Keratinocyte (primary cell): ENCODE results near the gene GRM2. TPM values are rescaled to one million over a fixed set of nuclear protein-coding genes. Genes with fewer than 3 reads are reported as not detected.

ENCODE experiments used
- DNase-seq: peaks from one replicate; pipeline ENCODE4 v3.0.0-alpha.2; 2011; ENCODE audit warnings: low read depth, missing footprints, low spot score
- FAIRE-seq: peaks from 2 replicates; lab custom pipeline; 2011; peaks lifted over from hg19 to GRCh38; lab: Jason Lieb, UNC
- H2AFZ ChIP-seq: 2 replicates; pipeline ENCODE4 v1.6.0; 2012; ENCODE audit warnings: low read length, control low read depth, inconsistent platforms; ENCODE audit not compliant: control insufficient read depth
- H3K27ac ChIP-seq: 2 replicates; pipeline ENCODE4 v1.5.1; 2011; ENCODE audit warnings: low read length; ENCODE audit not compliant: control insufficient read depth, insufficient read depth
- H3K27me3 ChIP-seq: 3 replicates; pipeline ENCODE4 v1.6.0; 2011; ENCODE audit warnings: low read length; ENCODE audit not compliant: control insufficient read depth, insufficient read depth; ENCODE audit errors: extremely low read depth
- H3K36me3 ChIP-seq, 2 experiments: 2 replicates in 1 of 2; 3 replicates in 1 of 2; pipeline ENCODE4 v1.5.1; 2011; ENCODE audit warnings: low read length in 2 of 2, mild to moderate bottlenecking in 1 of 2; ENCODE audit not compliant: control insufficient read depth in 2 of 2, insufficient read depth in 2 of 2; ENCODE audit errors: extremely low read depth in 1 of 2
- H3K4me1 ChIP-seq: 3 replicates; pipeline ENCODE4 v1.5.1; 2011; ENCODE audit warnings: low read length; ENCODE audit not compliant: control insufficient read depth, insufficient read depth; ENCODE audit errors: extremely low read depth
- H3K4me2 ChIP-seq: 3 replicates; pipeline ENCODE4 v1.6.0; 2011; ENCODE audit warnings: low read depth, low read length; ENCODE audit not compliant: control insufficient read depth, insufficient read depth; ENCODE audit errors: extremely low read depth
- H3K4me3 ChIP-seq, 3 experiments: fragments of 200-600 bp in 1 of 3; sonication (generic) in 1 of 3; 2 replicates in 2 of 3; 3 replicates in 1 of 3; pipeline ENCODE4 v1.5.1; 2011 to 2016; ENCODE audit warnings: low read length in 3 of 3, mild to moderate bottlenecking in 3 of 3, control low read depth in 2 of 3, inconsistent platforms in 1 of 3, low read depth in 1 of 3, mixed read lengths in 1 of 3, mixed run types in 1 of 3, moderate library complexity in 1 of 3; ENCODE audit not compliant: control insufficient read depth in 2 of 3, insufficient read depth in 2 of 3; ENCODE audit errors: extremely low read depth in 1 of 3
- H3K79me2 ChIP-seq: 2 replicates; pipeline ENCODE4 v1.6.0; 2012; ENCODE audit warnings: low read length; ENCODE audit not compliant: control insufficient read depth, insufficient read depth
- H3K9ac ChIP-seq: 3 replicates; pipeline ENCODE4 v1.6.0; 2011; ENCODE audit warnings: low read length; ENCODE audit not compliant: control insufficient read depth, insufficient read depth; ENCODE audit errors: extremely low read depth
- H3K9me1 ChIP-seq: 3 replicates; pipeline ENCODE4 v1.6.0; 2011; ENCODE audit warnings: low read length; ENCODE audit not compliant: control insufficient read depth, insufficient read depth; ENCODE audit errors: extremely low read depth
- H3K9me3 ChIP-seq: 2 replicates; pipeline ENCODE4 v1.5.1; 2012; ENCODE audit warnings: low read depth, low read length; ENCODE audit not compliant: control insufficient read depth
- H4K20me1 ChIP-seq: 3 replicates; pipeline ENCODE4 v1.6.0; 2011; ENCODE audit warnings: low read length; ENCODE audit not compliant: control insufficient read depth, insufficient read depth; ENCODE audit errors: extremely low read depth
- CTCF ChIP-seq, 3 experiments: IDR thresholded peaks in 1 of 3; conservative IDR thresholded peaks in 1 of 3; optimal IDR thresholded peaks in 1 of 3; 2 replicates in 2 of 3; 3 replicates in 1 of 3; pipeline versions ENCODE3 to v1.5.1; 2011; ENCODE audit warnings: low read length in 3 of 3, mild to moderate bottlenecking in 3 of 3, moderate library complexity in 2 of 3, control low read depth in 1 of 3, inconsistent platforms in 1 of 3; ENCODE audit not compliant: insufficient read depth in 2 of 3; ENCODE audit errors: extremely low read depth in 1 of 3
- EZH2 ChIP-seq: IDR thresholded peaks from one replicate; pipeline ENCODE4 v1.6.1; 2012; ENCODE audit warnings: inconsistent platforms, mild to moderate bottlenecking, low read length, moderate library complexity
- dilution Hi-C: fragments of 300-500 bp; cut with MboI; formaldehyde crosslinking; loops from one replicate; pipeline ENCODE4 v1.7.0; 2020; ENCODE audit warnings: low sequenced_read_pairs; ENCODE audit not compliant: extremely low pct_ligation_motif_present
- polyA plus RNA-seq, 5 experiments: library from polyadenylated mRNA; depleted of rRNA in 3 of 5; stranded (reverse) in 3 of 5; stranded (forward) in 1 of 5; unstranded in 1 of 5; fragments of >200 nt; gene quantifications; 1 replicate in 1 of 5; 2 replicates in 3 of 5; 3 replicates in 1 of 5; pipeline versions ENCODE4 v1.2.1 to v1.2.3, GENCODE V29; 2011 to 2012; ENCODE audit warnings: missing spikeins in 2 of 5, low read depth in 1 of 5, low replicate concordance in 1 of 5

The GRM2 gene
- polyA plus RNA-seq, 1 donor (not counting 4 experiments of a cell fraction or from before 2014, with no cell fraction given), result 0.07 TPM

GRCh38 chr3:51709675-51710074 is 2.8 kb downstream of the GRM2 start:
- no peak for DNase-seq

GRCh38 chr3:51710631-51711351 is 3.9 kb downstream of the GRM2 start:
- Histone ChIP-seq H3K36me3 (no peaks in the 10 kb centered on the region), H3K4me1 (peaks cover 4% of the 10 kb centered on the region), H3K9me1 (peaks cover 2% of the 10 kb centered on the region), H3K9me3 (no peaks in the 10 kb centered on the region), H3K27ac (no peak overlapping the region), H3K4me3 (no peak overlapping the region), H3K9ac (no peak overlapping the region), H3K27me3 (peaks cover 20% of the 10 kb centered on the region), H4K20me1 (peaks cover 3% of the 10 kb centered on the region), H3K4me2 (no peak overlapping the region), H3K79me2 (no peaks in the 10 kb centered on the region), H2AFZ (no peak overlapping the region)
- FAIRE-seq, result no peak
- dilution Hi-C loops, result no loop called here
- DNase-seq, result no peak
- TF ChIP-seq CTCF (optimal IDR thresholded peaks at IDR 0.05 in 1 of 3, IDR thresholded peaks at IDR 0.05 in 1 of 3, conservative IDR thresholded peaks at IDR 0.05 in 1 of 3; ENCODE audit: extremely low read depth in 1 of 3, insufficient read depth in 2 of 3, low read length in 3 of 3) (peak in 2 of 3 experiments; percentile 44 to 53), EZH2 (no peak)

More at GRCh38 chr3:51709675-51710074, 2.8 kb downstream of the GRM2 start:
- no peak overlapping the region for H2AFZ ChIP-seq
- no peak overlapping the region for H3K4me2 ChIP-seq
- peaks cover 4% of the 10 kb centered on the region for H3K4me1 ChIP-seq
- H3K4me3 ChIP-seq, result no peak overlapping the region
- no peak for FAIRE-seq
- H3K27ac ChIP-seq, result no peak overlapping the region
- H3K36me3 ChIP-seq, result peaks cover 0 to 3% of the 10 kb centered on the region in 2 experiments
- H3K9me3 ChIP-seq, result no peaks in the 10 kb centered on the region
- H3K9ac ChIP-seq, result no peak overlapping the region
- H3K27me3 ChIP-seq, result peaks cover 20% of the 10 kb centered on the region
- TF ChIP-seq EZH2 (no peak), CTCF (optimal IDR thresholded peaks at IDR 0.05 in 1 of 3, IDR thresholded peaks at IDR 0.05 in 1 of 3, conservative IDR thresholded peaks at IDR 0.05 in 1 of 3; ENCODE audit: extremely low read depth in 1 of 3, insufficient read depth in 2 of 3, low read length in 3 of 3) (no peak)
- dilution Hi-C loops, result no loop called here
- peaks cover 2% of the 10 kb centered on the region for H3K9me1 ChIP-seq
- no peaks in the 10 kb centered on the region for H3K79me2 ChIP-seq
- peaks cover 8% of the 10 kb centered on the region for H4K20me1 ChIP-seq
